ENCODE results near the gene KIAA0753.

DNA sequence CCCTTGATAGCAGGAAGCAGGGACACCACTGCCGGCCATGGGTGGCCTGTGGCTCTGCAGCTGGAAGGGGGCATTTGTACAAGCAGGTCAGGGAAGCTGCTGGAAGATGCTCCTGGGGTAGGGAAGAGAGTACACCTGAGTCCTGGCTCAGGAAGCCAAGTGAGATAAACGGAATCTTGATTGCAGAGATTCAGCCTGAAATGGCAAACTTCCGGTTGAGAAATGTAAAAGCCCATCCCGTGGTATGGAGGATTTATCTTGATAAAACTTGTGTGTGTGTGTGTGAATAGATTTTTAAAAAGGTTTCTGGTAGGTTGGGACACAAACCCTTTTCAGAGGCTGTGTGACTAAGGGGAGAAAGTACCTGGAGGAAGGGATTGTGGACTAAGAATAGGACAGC, 40.7 kb upstream of the KIAA0753 start:
- TF ChIP-seq, protein P1, sequence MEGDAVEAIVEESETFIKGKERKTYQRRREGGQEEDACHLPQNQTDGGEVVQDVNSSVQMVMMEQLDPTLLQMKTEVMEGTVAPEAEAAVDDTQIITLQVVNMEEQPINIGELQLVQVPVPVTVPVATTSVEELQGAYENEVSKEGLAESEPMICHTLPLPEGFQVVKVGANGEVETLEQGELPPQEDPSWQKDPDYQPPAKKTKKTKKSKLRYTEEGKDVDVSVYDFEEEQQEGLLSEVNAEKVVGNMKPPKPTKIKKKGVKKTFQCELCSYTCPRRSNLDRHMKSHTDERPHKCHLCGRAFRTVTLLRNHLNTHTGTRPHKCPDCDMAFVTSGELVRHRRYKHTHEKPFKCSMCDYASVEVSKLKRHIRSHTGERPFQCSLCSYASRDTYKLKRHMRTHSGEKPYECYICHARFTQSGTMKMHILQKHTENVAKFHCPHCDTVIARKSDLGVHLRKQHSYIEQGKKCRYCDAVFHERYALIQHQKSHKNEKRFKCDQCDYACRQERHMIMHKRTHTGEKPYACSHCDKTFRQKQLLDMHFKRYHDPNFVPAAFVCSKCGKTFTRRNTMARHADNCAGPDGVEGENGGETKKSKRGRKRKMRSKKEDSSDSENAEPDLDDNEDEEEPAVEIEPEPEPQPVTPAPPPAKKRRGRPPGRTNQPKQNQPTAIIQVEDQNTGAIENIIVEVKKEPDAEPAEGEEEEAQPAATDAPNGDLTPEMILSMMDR (IDR thresholded peaks at IDR 0.05) = no peak
- TF ChIP-seq POLR2A (IDR thresholded peaks at IDR 0.05) = no peak

Measured in gastroesophageal sphincter (tissue), 3 donors.